CD4-positive, alpha-beta T cell treated with Interleukin-2 at 100 ng/mL for 4 hours (primary cell): ENCODE data around the gene MYOM3.

Experiments used
- DNase-seq: peaks from one replicate; pipeline ENCODE4 v3.0.0-alpha.2; 2020; ENCODE audit warnings: low spot score

Gene MYOM3

GRCh38 chr1:24138476-24139221 lies 26.7 kb upstream of the MYOM3 start:
- DNase-seq, result no peak

GRCh38 chr1:24136956-24137539 lies 25.1 kb upstream of the MYOM3 start:
- no peak for DNase-seq

GRCh38 chr1:24134376-24134775 lies 22.4 kb upstream of the MYOM3 start:
- no peak for DNase-seq

GRCh38 chr1:24133819-24134218 lies 21.9 kb upstream of the MYOM3 start:
- no peak for DNase-seq

GRCh38 chr1:24130385-24130784 lies 18.4 kb upstream of the MYOM3 start:
- DNase-seq, result no peak

GRCh38 chr1:24127801-24128363 lies 15.9 kb upstream of the MYOM3 start:
- DNase-seq, result no peak

GRCh38 chr1:24127134-24127800 lies 15.3 kb upstream of the MYOM3 start:
- DNase-seq, result no peak

GRCh38 chr1:24126672-24127023 lies 14.7 kb upstream of the MYOM3 start:
- no peak for DNase-seq

- DNase-seq, result no peak
Observed at GRCh38 chr1:24126018-24126671, 14.2 kb upstream of the MYOM3 start.

- DNase-seq, result no peak
Observed at GRCh38 chr1:24125456-24125855, 13.5 kb upstream of the MYOM3 start.

- no peak for DNase-seq
Observed at GRCh38 chr1:24124980-24125379, 13.0 kb upstream of the MYOM3 start.

GRCh38 chr1:24123611-24124010 lies 11.7 kb upstream of the MYOM3 start:
- no peak for DNase-seq

- no peak for DNase-seq
Observed at GRCh38 chr1:24122776-24123175, 10.8 kb upstream of the MYOM3 start.

GRCh38 chr1:24121406-24121805 lies 9.5 kb upstream of the MYOM3 start:
- DNase-seq, result no peak

- no peak for DNase-seq
Observed at GRCh38 chr1:24120965-24121364, 9.0 kb upstream of the MYOM3 start.

GRCh38 chr1:24119859-24120756 lies 8.2 kb upstream of the MYOM3 start:
- no peak for DNase-seq

GRCh38 chr1:24119489-24119858 lies 7.5 kb upstream of the MYOM3 start:
- DNase-seq, result no peak

- DNase-seq, result no peak
Observed at GRCh38 chr1:24118410-24119242, 6.7 kb upstream of the MYOM3 start.

- no peak for DNase-seq
Observed at GRCh38 chr1:24117722-24118409, 5.9 kb upstream of the MYOM3 start.

GRCh38 chr1:24117132-24117531 lies 5.2 kb upstream of the MYOM3 start:
- DNase-seq, result no peak
